Caco-2 (cell line): Measurements from ENCODE around the gene MEGF6. TPM values are rescaled to one million over a fixed set of nuclear protein-coding genes. Genes with fewer than 3 reads are reported as not detected.
A peak's percentile ranks its signal among the peaks of the same experiment; 100 is the strongest.

Source experiments
- Bru-seq: library from RNA; stranded (reverse); fragments of 400-500 nt; gene quantifications from one replicate; lab custom pipeline; 2021; lab: Mats Ljungman, UMichigan
- BruChase-seq, 2 experiments: library from RNA; stranded (reverse); fragments of 400-500 nt; gene quantifications; one replicate each; lab custom pipeline; 2021; lab: Mats Ljungman, UMichigan
- BruUV-seq: library from RNA; stranded (reverse); fragments of 400-500 nt; replicated peaks from 2 replicates; lab custom pipeline; 2021; lab: Mats Ljungman, UMichigan
- CTCF ChIA-PET: fragments of 300-600 bp; sonication (Branson Sonifier 250); formaldehyde crosslinking; loops from one replicate; lab custom pipeline; 2022; ENCODE audit warnings: antibody characterized with exemption; lab: Charles Lee
- POLR2A ChIA-PET: fragments of 300-600 bp; sonication (Branson Sonifier 250); formaldehyde crosslinking; loops from one replicate; lab custom pipeline; 2022; ENCODE audit warnings: antibody characterized with exemption; lab: Charles Lee
- DNase-seq, 2 experiments: peaks; one replicate each; pipeline versions ENCODE4 v3.0.0 to v3.0.0-alpha.2; 2020 to 2022
- H3K27me3 ChIP-seq: replicated peaks from 2 replicates; pipeline ENCODE4 v1.6.0; 2011; ENCODE audit warnings: low read length; ENCODE audit not compliant: control insufficient read depth, insufficient read depth
- H3K36me3 ChIP-seq: 2 replicates; pipeline ENCODE4 v1.5.1; 2011; ENCODE audit warnings: low read length; ENCODE audit not compliant: control insufficient read depth, insufficient read depth
- H3K4me1 ChIP-seq: fragments of 250-450 bp; sonication (Bioruptor Pico); 2 replicates; pipeline ENCODE4 v1.5.1; 2020; ENCODE audit warnings: mild to moderate bottlenecking
- H3K4me3 ChIP-seq: 2 replicates; pipeline ENCODE4 v1.5.1; 2011; ENCODE audit warnings: low read depth, mild to moderate bottlenecking, control low read depth, low read length
- H3K9me3 ChIP-seq: fragments of 250-450 bp; sonication (Bioruptor Pico); 2 replicates; pipeline ENCODE4 v1.5.1; 2020; ENCODE audit warnings: mild to moderate bottlenecking, moderate library complexity
- H3K27ac Mint-ChIP-seq: one replicate; pipeline ENCODE4 v1.8.0; 2022; ENCODE audit warnings: mixed read lengths; ENCODE audit not compliant: unreplicated experiment
- H3K27me3 Mint-ChIP-seq: one replicate; pipeline ENCODE4 v1.8.0; 2022; ENCODE audit warnings: mixed read lengths; ENCODE audit not compliant: insufficient read depth, unreplicated experiment
- H3K36me3 Mint-ChIP-seq: one replicate; pipeline ENCODE4 v1.8.0; 2022; ENCODE audit warnings: mild to moderate bottlenecking, mixed read lengths; ENCODE audit not compliant: insufficient read depth, unreplicated experiment
- H3K4me1 Mint-ChIP-seq: one replicate; pipeline ENCODE4 v1.8.0; 2022; ENCODE audit warnings: low read depth, mixed read lengths; ENCODE audit not compliant: unreplicated experiment
- H3K4me3 Mint-ChIP-seq: one replicate; pipeline ENCODE4 v1.8.0; 2022; ENCODE audit warnings: mild to moderate bottlenecking, moderate library complexity, mixed read lengths; ENCODE audit not compliant: unreplicated experiment
- H3K9me3 Mint-ChIP-seq: one replicate; pipeline ENCODE4 v1.8.0; 2022; ENCODE audit warnings: mixed read lengths; ENCODE audit not compliant: unreplicated experiment
- intact Hi-C: fragments of 100-400 bp; cut with micrococcal nuclease; formaldehyde crosslinking; loops from one replicate; pipeline ENCODE4 v1.10.0; 2022; ENCODE audit not compliant: unreplicated experiment
- long read RNA-seq: library from polyadenylated mRNA; stranded (forward); transcript quantifications from one replicate; pipeline ENCODE4 v2.0.0, GENCODE V29; 2022
- total RNA-seq: library from RNA; stranded (reverse); gene quantifications from 2 replicates; pipeline ENCODE4 v1.2.3, GENCODE V29; 2022
- TF ChIP-seq, protein P1 (sequence below), 2 experiments: fragments of 200-600 bp in 1 of 2; IDR thresholded peaks; 1 replicate in 1 of 2; 2 replicates in 1 of 2; pipeline versions ENCODE4 v1.5.1 to v1.8.0; 2011 to 2022; ENCODE audit warnings: antibody characterized with exemption in 1 of 2, control low read depth in 1 of 2, inconsistent platforms in 1 of 2, low read depth in 1 of 2, low read length in 1 of 2, mild to moderate bottlenecking in 1 of 2, moderate library complexity in 1 of 2; ENCODE audit not compliant: insufficient read depth in 1 of 2, severe bottlenecking in 1 of 2, unreplicated experiment in 1 of 2

MEGF6 gene, protein sequence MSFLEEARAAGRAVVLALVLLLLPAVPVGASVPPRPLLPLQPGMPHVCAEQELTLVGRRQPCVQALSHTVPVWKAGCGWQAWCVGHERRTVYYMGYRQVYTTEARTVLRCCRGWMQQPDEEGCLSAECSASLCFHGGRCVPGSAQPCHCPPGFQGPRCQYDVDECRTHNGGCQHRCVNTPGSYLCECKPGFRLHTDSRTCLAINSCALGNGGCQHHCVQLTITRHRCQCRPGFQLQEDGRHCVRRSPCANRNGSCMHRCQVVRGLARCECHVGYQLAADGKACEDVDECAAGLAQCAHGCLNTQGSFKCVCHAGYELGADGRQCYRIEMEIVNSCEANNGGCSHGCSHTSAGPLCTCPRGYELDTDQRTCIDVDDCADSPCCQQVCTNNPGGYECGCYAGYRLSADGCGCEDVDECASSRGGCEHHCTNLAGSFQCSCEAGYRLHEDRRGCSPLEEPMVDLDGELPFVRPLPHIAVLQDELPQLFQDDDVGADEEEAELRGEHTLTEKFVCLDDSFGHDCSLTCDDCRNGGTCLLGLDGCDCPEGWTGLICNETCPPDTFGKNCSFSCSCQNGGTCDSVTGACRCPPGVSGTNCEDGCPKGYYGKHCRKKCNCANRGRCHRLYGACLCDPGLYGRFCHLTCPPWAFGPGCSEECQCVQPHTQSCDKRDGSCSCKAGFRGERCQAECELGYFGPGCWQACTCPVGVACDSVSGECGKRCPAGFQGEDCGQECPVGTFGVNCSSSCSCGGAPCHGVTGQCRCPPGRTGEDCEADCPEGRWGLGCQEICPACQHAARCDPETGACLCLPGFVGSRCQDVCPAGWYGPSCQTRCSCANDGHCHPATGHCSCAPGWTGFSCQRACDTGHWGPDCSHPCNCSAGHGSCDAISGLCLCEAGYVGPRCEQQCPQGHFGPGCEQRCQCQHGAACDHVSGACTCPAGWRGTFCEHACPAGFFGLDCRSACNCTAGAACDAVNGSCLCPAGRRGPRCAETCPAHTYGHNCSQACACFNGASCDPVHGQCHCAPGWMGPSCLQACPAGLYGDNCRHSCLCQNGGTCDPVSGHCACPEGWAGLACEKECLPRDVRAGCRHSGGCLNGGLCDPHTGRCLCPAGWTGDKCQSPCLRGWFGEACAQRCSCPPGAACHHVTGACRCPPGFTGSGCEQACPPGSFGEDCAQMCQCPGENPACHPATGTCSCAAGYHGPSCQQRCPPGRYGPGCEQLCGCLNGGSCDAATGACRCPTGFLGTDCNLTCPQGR (N-terminal part only)
- 12.1 and 13.3 TPM in 2 replicates for total RNA-seq
- Bru-seq, nascent RNA = percentile 40 among the genes with signal in this experiment
- BruChase-seq, experiment 1, labeled RNA remaining after a 2-hour chase = percentile 46 among the genes with signal in this experiment
- BruChase-seq, experiment 2, labeled RNA remaining after a 6-hour chase = percentile 51 among the genes with signal in this experiment
- long read RNA-seq, partial matches to known transcripts = 2 of 16 reads
- long read RNA-seq, other reads (novel, unspliced or antisense) = 14 of 16 reads

DNA sequence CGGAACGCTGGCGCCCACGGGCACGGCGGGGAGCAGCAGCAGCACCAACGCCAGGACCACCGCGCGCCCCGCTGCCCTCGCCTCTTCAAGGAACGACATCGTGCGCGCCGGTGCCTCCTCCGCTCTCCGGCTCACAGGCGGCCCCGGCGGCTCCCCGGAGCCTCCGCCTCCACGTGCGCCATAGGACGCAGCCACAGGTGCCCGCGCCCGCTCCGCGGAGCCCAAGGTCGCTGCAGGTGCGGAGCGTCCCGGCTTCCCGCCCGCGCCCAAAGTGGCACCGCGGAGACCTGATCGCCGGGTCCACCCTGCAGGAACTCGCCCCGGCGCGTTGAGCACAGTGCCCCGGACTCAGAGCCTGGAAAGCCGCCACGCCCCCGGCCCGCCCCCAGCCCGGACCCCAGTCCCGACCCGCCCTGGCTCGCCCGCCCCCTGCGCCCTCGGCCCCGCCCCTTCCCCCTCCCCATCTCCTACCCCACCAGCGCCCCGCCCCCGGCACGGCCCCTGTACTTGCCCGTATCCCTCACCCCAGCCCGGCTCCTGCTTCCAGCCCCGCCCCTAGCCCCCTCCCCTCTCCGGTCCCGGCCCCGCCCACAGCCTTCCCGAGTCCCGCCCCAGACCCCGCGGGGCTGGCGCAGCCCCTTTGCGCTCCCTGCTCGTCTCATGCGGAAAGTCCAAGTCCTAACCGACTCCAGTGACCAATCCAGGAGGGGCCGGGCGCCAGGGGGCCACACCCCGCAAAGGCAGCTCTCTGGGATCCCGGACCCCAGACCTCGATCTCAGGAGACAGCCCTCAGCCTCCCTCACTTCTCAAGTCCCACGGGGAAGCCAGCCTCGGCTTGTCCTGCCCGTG, at the start of gene MEGF6:
Gene MEGF6, minus strand, starts transcription at position 339 of the 850 bp plus-strand sequence. Its CDS starts 240 bp downstream, at position 99.
- CTCF ChIA-PET = interaction anchor here (0.6 to 0.9 kb wide), 3 partner anchors 8 to 23 kb away, joined by 3 read pairs; no protein-coding TSS in a partner anchor
- BruUV-seq = TSS peak; percentile 20
- no peaks in the 10 kb centered on the region for H3K27me3 ChIP-seq
- POLR2A ChIA-PET = no interaction called here
- Mint-ChIP-seq H3K27ac (peak within 1 kb of the TSS; percentile 61), H3K27me3 (no peaks in the 10 kb centered on the region), H3K4me3 (peak within 1 kb of the TSS; percentile 74), H3K4me1 (peaks cover 27% of the 10 kb centered on the region), H3K9me3 (no peaks in the 10 kb centered on the region), H3K36me3 (peaks cover 5% of the 10 kb centered on the region)
- H3K4me3 ChIP-seq = peak within 1 kb of the TSS; percentile 65
- TF ChIP-seq, protein P1, sequence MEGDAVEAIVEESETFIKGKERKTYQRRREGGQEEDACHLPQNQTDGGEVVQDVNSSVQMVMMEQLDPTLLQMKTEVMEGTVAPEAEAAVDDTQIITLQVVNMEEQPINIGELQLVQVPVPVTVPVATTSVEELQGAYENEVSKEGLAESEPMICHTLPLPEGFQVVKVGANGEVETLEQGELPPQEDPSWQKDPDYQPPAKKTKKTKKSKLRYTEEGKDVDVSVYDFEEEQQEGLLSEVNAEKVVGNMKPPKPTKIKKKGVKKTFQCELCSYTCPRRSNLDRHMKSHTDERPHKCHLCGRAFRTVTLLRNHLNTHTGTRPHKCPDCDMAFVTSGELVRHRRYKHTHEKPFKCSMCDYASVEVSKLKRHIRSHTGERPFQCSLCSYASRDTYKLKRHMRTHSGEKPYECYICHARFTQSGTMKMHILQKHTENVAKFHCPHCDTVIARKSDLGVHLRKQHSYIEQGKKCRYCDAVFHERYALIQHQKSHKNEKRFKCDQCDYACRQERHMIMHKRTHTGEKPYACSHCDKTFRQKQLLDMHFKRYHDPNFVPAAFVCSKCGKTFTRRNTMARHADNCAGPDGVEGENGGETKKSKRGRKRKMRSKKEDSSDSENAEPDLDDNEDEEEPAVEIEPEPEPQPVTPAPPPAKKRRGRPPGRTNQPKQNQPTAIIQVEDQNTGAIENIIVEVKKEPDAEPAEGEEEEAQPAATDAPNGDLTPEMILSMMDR (IDR thresholded peaks at IDR 0.05; ENCODE audit: insufficient read depth in 1 of 2, low read depth in 1 of 2, low read length in 1 of 2, severe bottlenecking in 1 of 2, unreplicated experiment in 1 of 2) = no peak
- DNase-seq = peak; percentile 92 to 94
- intact Hi-C loops = no loop called here
- peaks cover 39% of the 10 kb centered on the region for H3K4me1 ChIP-seq
- H3K9me3 ChIP-seq = no peaks in the 10 kb centered on the region
- no peaks in the 10 kb centered on the region for H3K36me3 ChIP-seq

DNA sequence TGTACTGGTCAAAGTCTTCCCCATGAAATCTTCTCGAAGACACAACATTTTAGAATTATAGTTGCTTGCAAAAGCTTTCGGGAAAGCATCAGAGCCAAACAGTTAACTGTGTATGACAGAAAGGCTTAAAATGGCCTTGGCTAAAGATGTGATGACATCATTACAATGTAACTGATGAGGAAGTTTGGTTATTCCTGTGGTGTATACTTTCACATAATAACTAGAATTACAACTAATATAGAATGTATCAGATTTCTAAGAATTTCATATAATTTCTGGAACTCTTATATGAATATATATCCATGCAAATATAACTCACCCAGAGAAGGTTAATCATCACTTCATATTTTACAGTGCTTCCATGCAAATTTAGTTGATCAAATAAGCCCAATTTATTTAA, 49.4 kb upstream of the MEGF6 start:
- no peaks in the 10 kb centered on the region for H3K36me3 ChIP-seq
- no peaks in the 10 kb centered on the region for H3K4me1 ChIP-seq
- DNase-seq = no peak
- TF ChIP-seq, protein P1 (IDR thresholded peaks at IDR 0.05; ENCODE audit: insufficient read depth in 1 of 2, low read depth in 1 of 2, low read length in 1 of 2, severe bottlenecking in 1 of 2, unreplicated experiment in 1 of 2) = no peak
- Mint-ChIP-seq H3K9me3 (no peaks in the 10 kb centered on the region), H3K27ac (no peak overlapping the region), H3K4me1 (no peaks in the 10 kb centered on the region), H3K4me3 (no peak overlapping the region), H3K36me3 (peaks cover 6% of the 10 kb centered on the region), H3K27me3 (no peaks in the 10 kb centered on the region)
- ChIA-PET POLR2A (no interaction called here), CTCF (no interaction called here)
- no peaks in the 10 kb centered on the region for H3K9me3 ChIP-seq
- no peak overlapping the region for H3K4me3 ChIP-seq
- intact Hi-C loops = no loop called here
- no TSS peak for BruUV-seq
- no peaks in the 10 kb centered on the region for H3K27me3 ChIP-seq
